ENCODE measurements around the gene LMOD2.

DNA sequence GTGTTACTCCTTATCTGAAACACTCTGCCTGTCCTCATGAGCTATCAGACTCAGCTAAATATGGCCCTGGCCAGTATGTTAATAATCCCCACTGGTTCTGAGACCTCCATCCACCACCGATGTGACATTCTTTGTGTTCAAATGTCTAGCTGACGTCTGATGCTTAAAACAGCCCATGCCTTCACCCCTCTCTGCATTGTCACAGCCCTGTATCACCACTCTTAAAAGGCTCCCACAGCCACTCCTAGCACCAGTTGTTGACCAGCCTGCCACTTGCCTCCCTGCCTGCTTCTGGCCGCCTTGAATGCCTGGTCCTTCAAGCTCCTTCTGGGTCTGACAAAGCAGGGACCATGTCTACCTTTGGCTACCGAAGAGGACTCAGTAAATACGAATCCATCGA lies at the start of gene LMOD2:
- TF ChIP-seq, protein P1, sequence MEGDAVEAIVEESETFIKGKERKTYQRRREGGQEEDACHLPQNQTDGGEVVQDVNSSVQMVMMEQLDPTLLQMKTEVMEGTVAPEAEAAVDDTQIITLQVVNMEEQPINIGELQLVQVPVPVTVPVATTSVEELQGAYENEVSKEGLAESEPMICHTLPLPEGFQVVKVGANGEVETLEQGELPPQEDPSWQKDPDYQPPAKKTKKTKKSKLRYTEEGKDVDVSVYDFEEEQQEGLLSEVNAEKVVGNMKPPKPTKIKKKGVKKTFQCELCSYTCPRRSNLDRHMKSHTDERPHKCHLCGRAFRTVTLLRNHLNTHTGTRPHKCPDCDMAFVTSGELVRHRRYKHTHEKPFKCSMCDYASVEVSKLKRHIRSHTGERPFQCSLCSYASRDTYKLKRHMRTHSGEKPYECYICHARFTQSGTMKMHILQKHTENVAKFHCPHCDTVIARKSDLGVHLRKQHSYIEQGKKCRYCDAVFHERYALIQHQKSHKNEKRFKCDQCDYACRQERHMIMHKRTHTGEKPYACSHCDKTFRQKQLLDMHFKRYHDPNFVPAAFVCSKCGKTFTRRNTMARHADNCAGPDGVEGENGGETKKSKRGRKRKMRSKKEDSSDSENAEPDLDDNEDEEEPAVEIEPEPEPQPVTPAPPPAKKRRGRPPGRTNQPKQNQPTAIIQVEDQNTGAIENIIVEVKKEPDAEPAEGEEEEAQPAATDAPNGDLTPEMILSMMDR (IDR thresholded peaks at IDR 0.05), result no peak
- peak in 1 of 2 donors; percentile 92 for TF ChIP-seq POLR2A (IDR thresholded peaks at IDR 0.05)

Data from heart left ventricle (tissue), 13 donors.